Measurements from ENCODE around the gene KCTD3. TPM values are rescaled to one million over a fixed set of nuclear protein-coding genes. Genes with fewer than 3 reads are reported as not detected.

KCTD3 gene
- total and polyA plus RNA-seq, 2 donors (not counting 1 experiment from before 2014, with no cell fraction given), result 2.3 to 3.0 TPM

GRCh38 chr1:215518594-215518993 is 48.5 kb upstream of the KCTD3 start:
- Histone ChIP-seq H3K9ac (ENCODE audit: low read length) (no peak overlapping the region), H3K27ac (ENCODE audit: low read length in 2 of 2) (no peak overlapping the region), H3K4me1 (ENCODE audit: control insufficient read depth in 2 of 2, insufficient read depth in 2 of 2, low read length in 2 of 2) (no peaks in the 10 kb centered on the region), H3K27me3 (replicated peaks in 1 of 4; ENCODE audit: control extremely low read depth in 1 of 4, control insufficient read depth in 3 of 4, insufficient read depth in 4 of 4, low read length in 3 of 4) (no peaks in the 10 kb centered on the region), H4K20me1 (ENCODE audit: control insufficient read depth, insufficient read depth, low read length, poor library complexity, severe bottlenecking) (no peaks in the 10 kb centered on the region), H3K36me3 (replicated peaks in 1 of 2; ENCODE audit: control extremely low read depth in 1 of 2, control insufficient read depth in 1 of 2, extremely low read depth in 1 of 2, insufficient read depth in 2 of 2, low read length in 1 of 2) (no peaks in the 10 kb centered on the region), H3K9me3 (ENCODE audit: control extremely low read depth in 1 of 3, control insufficient read depth in 2 of 3, insufficient read depth in 1 of 3, low read length in 2 of 3) (peaks cover 0 to 1% (median 0%) of the 10 kb centered on the region in 3 donors), H3K4me2 (replicated peaks; ENCODE audit: low read depth, low read length, poor library complexity, severe bottlenecking) (no peak overlapping the region), H3K4me3 (ENCODE audit: control extremely low read depth in 1 of 5, extremely low read depth in 1 of 5, insufficient read depth in 1 of 5, low read depth in 2 of 5, low read length in 4 of 5) (no peak overlapping the region), H3K79me2 (ENCODE audit: control insufficient read depth, insufficient read depth, low read length) (no peaks in the 10 kb centered on the region), H2AFZ (ENCODE audit: insufficient read depth, low read depth, low read length, poor library complexity, severe bottlenecking) (no peak overlapping the region)
- 83% methylated on average over 1 of the region's 2 CpGs for WGBS (ENCODE audit: insufficient coverage)
- Mint-ChIP-seq H3K9me3 (ENCODE audit: insufficient read depth) (no peaks in the 10 kb centered on the region), H3K27ac (no peak overlapping the region), H3K27me3 (no peaks in the 10 kb centered on the region), H3K4me1 (no peaks in the 10 kb centered on the region), H3K4me3 (no peak overlapping the region)
- TF ChIP-seq CTCF (IDR thresholded peaks at IDR 0.05) (no peak), EZH2 (IDR thresholded peaks at IDR 0.05; ENCODE audit: borderline replicate concordance, insufficient read depth, low read depth, low read length, poor library complexity, severe bottlenecking) (no peak)
- ChIA-PET POLR2A (no interaction called here), CTCF (no interaction called here)
- intact Hi-C loops (cut with micrococcal nuclease), result no loop called here
- DNase-seq (no peak), ATAC-seq (ENCODE audit: low read depth) (no peak)

DNA sequence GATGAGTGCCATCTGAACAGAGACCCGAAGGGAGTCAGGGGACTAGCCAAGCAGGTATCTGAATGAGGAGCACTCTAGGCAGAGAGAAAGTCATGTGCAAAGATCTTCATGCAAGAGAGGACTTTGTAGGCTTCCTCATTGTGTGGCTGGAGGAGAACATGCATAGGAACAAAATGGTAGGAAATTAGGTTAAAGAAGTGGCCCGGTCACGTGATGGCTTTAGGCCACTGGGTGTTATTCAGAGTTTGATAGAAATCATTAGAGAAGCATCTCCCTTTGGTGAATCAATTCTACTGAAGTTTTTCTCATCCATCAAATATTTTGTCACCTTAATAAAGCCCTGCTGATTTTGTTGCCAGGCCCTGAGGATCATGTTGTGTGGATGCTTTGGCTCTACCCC is 45.8 kb upstream of the KCTD3 start:
- no peaks in the 10 kb centered on the region for H3K4me1 ChIP-seq (ENCODE audit: control insufficient read depth in 2 of 2, insufficient read depth in 2 of 2, low read length in 2 of 2)
- no peak overlapping the region for H3K4me3 ChIP-seq (ENCODE audit: control extremely low read depth in 1 of 5, extremely low read depth in 1 of 5, insufficient read depth in 1 of 5, low read depth in 2 of 5, low read length in 4 of 5)
- DNase-seq (no peak), ATAC-seq (ENCODE audit: low read depth) (no peak)
- ChIA-PET POLR2A (no interaction called here), CTCF (no interaction called here)
- Mint-ChIP-seq H3K4me3 (no peak overlapping the region), H3K9me3 (ENCODE audit: insufficient read depth) (no peaks in the 10 kb centered on the region), H3K4me1 (no peaks in the 10 kb centered on the region), H3K27ac (no peak overlapping the region), H3K27me3 (no peaks in the 10 kb centered on the region)
- H3K79me2 ChIP-seq (ENCODE audit: control insufficient read depth, insufficient read depth, low read length), result no peaks in the 10 kb centered on the region
- H2AFZ ChIP-seq (ENCODE audit: insufficient read depth, low read depth, low read length, poor library complexity, severe bottlenecking), result no peak overlapping the region
- no peaks in the 10 kb centered on the region for H3K36me3 ChIP-seq (replicated peaks in 1 of 2; ENCODE audit: control extremely low read depth in 1 of 2, control insufficient read depth in 1 of 2, extremely low read depth in 1 of 2, insufficient read depth in 2 of 2, low read length in 1 of 2)
- H4K20me1 ChIP-seq (ENCODE audit: control insufficient read depth, insufficient read depth, low read length, poor library complexity, severe bottlenecking), result no peaks in the 10 kb centered on the region
- H3K4me2 ChIP-seq (replicated peaks; ENCODE audit: low read depth, low read length, poor library complexity, severe bottlenecking), result no peak overlapping the region
- TF ChIP-seq CTCF (IDR thresholded peaks at IDR 0.05) (no peak), EZH2 (IDR thresholded peaks at IDR 0.05; ENCODE audit: borderline replicate concordance, insufficient read depth, low read depth, low read length, poor library complexity, severe bottlenecking) (no peak)
- intact Hi-C loops (cut with micrococcal nuclease), result no loop called here
- H3K27me3 ChIP-seq (replicated peaks in 1 of 4; ENCODE audit: control extremely low read depth in 1 of 4, control insufficient read depth in 3 of 4, insufficient read depth in 4 of 4, low read length in 3 of 4), result peaks cover 0 to under 1% (median 0%) of the 10 kb centered on the region in 4 experiments
- no peak overlapping the region for H3K9ac ChIP-seq (ENCODE audit: low read length)
- H3K9me3 ChIP-seq (ENCODE audit: control extremely low read depth in 1 of 3, control insufficient read depth in 2 of 3, insufficient read depth in 1 of 3, low read length in 2 of 3), result no peaks in the 10 kb centered on the region
- WGBS (ENCODE audit: insufficient coverage), result 81% methylated on average over 1 of the region's 3 CpGs
- H3K27ac ChIP-seq (ENCODE audit: low read length in 2 of 2), result no peak overlapping the region
